Thyroid gland (tissue), 4 donors: ENCODE data around the gene PIK3AP1.

Experiments
- POLR2A ChIP-seq, 2 donors: fragments of 450-650 bp; IDR thresholded peaks; one replicate each; pipeline ENCODE4 v1.6.1; 2017; ENCODE audit warnings: antibody characterized with exemption in 2 of 2, mild to moderate bottlenecking in 2 of 2, moderate library complexity in 1 of 2
- TF ChIP-seq, protein P1 (sequence below), 6 experiments: fragments of 200-600 bp in 3 of 6; fragments of 450-650 bp in 3 of 6; sonication (generic) in 3 of 6; IDR thresholded peaks; one replicate each; pipeline ENCODE4 v1.5.1; 2016 to 2019; ENCODE audit warnings: antibody characterized with exemption in 6 of 6, mild to moderate bottlenecking in 2 of 6, inconsistent platforms in 1 of 6, moderate library complexity in 1 of 6

DNA sequence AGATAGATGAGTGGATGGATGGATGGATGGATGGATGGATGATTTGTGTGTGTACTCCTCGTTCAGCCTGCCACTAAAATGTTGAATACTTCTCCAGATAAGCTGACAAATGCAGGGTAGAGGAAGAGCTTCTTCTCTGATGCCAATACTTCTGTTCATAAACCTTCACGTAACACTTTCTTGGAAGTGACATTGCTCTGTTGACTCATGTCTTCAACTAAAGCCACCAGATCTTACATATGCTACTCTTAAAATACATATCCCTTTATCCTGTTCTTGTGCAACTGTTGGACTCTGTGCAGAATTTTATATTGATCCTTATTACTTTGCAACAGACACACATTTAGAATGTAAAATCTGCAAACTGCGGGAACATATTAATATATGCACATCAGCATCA is 26.9 kb downstream of the PIK3AP1 start:
- TF ChIP-seq, protein P1, sequence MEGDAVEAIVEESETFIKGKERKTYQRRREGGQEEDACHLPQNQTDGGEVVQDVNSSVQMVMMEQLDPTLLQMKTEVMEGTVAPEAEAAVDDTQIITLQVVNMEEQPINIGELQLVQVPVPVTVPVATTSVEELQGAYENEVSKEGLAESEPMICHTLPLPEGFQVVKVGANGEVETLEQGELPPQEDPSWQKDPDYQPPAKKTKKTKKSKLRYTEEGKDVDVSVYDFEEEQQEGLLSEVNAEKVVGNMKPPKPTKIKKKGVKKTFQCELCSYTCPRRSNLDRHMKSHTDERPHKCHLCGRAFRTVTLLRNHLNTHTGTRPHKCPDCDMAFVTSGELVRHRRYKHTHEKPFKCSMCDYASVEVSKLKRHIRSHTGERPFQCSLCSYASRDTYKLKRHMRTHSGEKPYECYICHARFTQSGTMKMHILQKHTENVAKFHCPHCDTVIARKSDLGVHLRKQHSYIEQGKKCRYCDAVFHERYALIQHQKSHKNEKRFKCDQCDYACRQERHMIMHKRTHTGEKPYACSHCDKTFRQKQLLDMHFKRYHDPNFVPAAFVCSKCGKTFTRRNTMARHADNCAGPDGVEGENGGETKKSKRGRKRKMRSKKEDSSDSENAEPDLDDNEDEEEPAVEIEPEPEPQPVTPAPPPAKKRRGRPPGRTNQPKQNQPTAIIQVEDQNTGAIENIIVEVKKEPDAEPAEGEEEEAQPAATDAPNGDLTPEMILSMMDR (IDR thresholded peaks at IDR 0.05), result no peak
- no peak for TF ChIP-seq POLR2A (IDR thresholded peaks at IDR 0.05)
